HepG2 (cell line): ENCODE results near the gene FGD2. TPM values are rescaled to one million over a fixed set of nuclear protein-coding genes. Genes with fewer than 3 reads are reported as not detected.

Source experiments
- HNRNPLL ChIP-seq: fragments of 200-400 bp; formaldehyde crosslinking; IDR thresholded peaks from 2 replicates; pipeline ENCODE4 v1.6.1; 2017; ENCODE audit warnings: mild to moderate bottlenecking, low read depth, low read length; ENCODE audit not compliant: poor library complexity, severe bottlenecking
- KDM5B ChIP-seq: sonication (generic); formaldehyde crosslinking; IDR thresholded peaks from 2 replicates; pipeline ENCODE4 v1.4.0; 2020; ENCODE audit warnings: missing genetic modification reagents, mild to moderate bottlenecking, borderline replicate concordance
- PHF8 ChIP-seq: sonication (generic); formaldehyde crosslinking; IDR thresholded peaks from 2 replicates; pipeline ENCODE4 v1.5.0; 2020; ENCODE audit warnings: missing genetic modification reagents
- U2AF2 ChIP-seq: fragments of 200-400 bp; formaldehyde crosslinking; IDR thresholded peaks from 2 replicates; pipeline ENCODE4 v1.6.1; 2017; ENCODE audit warnings: low read depth, mild to moderate bottlenecking, low read length
- ZEB1 ChIP-seq: IDR thresholded peaks from 2 replicates; pipeline ENCODE4 v1.6.1; 2012; ENCODE audit warnings: mild to moderate bottlenecking, low read depth, inconsistent platforms; ENCODE audit not compliant: insufficient replicate concordance
- ZKSCAN5 ChIP-seq: sonication (generic); formaldehyde crosslinking; IDR thresholded peaks from 2 replicates; pipeline ENCODE4 v1.5.1; 2020; ENCODE audit warnings: mild to moderate bottlenecking, missing genetic modification reagents
- ZMYM3 ChIP-seq: sonication (generic); formaldehyde crosslinking; IDR thresholded peaks from 2 replicates; pipeline ENCODE4 v1.5.1; 2020; ENCODE audit warnings: mild to moderate bottlenecking, missing genetic modification reagents
- ZNF17 ChIP-seq: sonication (generic); formaldehyde crosslinking; IDR thresholded peaks from 2 replicates; pipeline ENCODE4 v1.5.0; 2020; ENCODE audit warnings: mild to moderate bottlenecking, missing genetic modification reagents
- ZNF224 ChIP-seq: sonication (generic); formaldehyde crosslinking; IDR thresholded peaks from 2 replicates; pipeline ENCODE4 v1.5.0; 2020; ENCODE audit warnings: mild to moderate bottlenecking, missing genetic modification reagents
- ZNF335 ChIP-seq: sonication (generic); formaldehyde crosslinking; IDR thresholded peaks from 2 replicates; pipeline ENCODE4 v1.4.0; 2020; ENCODE audit warnings: missing genetic modification reagents
- ZNF598 ChIP-seq: sonication (generic); formaldehyde crosslinking; IDR thresholded peaks from 2 replicates; pipeline ENCODE4 v1.5.1; 2020; ENCODE audit warnings: mild to moderate bottlenecking, missing genetic modification reagents, borderline replicate concordance
- ZNF720 ChIP-seq: sonication (generic); formaldehyde crosslinking; IDR thresholded peaks from 2 replicates; pipeline ENCODE4 v1.4.0; 2020; ENCODE audit warnings: missing genetic modification reagents
- ZNF737 ChIP-seq: sonication (generic); formaldehyde crosslinking; IDR thresholded peaks from 2 replicates; pipeline ENCODE4 v1.5.0; 2020; ENCODE audit warnings: missing genetic modification reagents, mild to moderate bottlenecking, borderline replicate concordance
- ZNF776 ChIP-seq: sonication (generic); formaldehyde crosslinking; IDR thresholded peaks from 2 replicates; pipeline ENCODE4 v1.4.0; 2020; ENCODE audit warnings: mild to moderate bottlenecking, missing genetic modification reagents
- ZNF782 ChIP-seq: sonication (generic); formaldehyde crosslinking; IDR thresholded peaks from 2 replicates; pipeline ENCODE4 v1.4.0; 2020; ENCODE audit warnings: missing genetic modification reagents, mild to moderate bottlenecking, borderline replicate concordance
- ZNF878 ChIP-seq: sonication (generic); formaldehyde crosslinking; IDR thresholded peaks from 2 replicates; pipeline ENCODE4 v1.8.1; 2023; ENCODE audit warnings: mild to moderate bottlenecking, missing genetic modification reagents, moderate library complexity
- ZNF891 ChIP-seq: sonication (generic); formaldehyde crosslinking; IDR thresholded peaks from 2 replicates; pipeline ENCODE4 v1.5.0; 2020; ENCODE audit warnings: mild to moderate bottlenecking, missing genetic modification reagents
- polyA plus RNA-seq, 8 experiments: library from polyadenylated mRNA; depleted of rRNA in 3 of 8; stranded (reverse) in 7 of 8; unstranded in 1 of 8; fragments of >200 nt; fragmentation: Illumina TruSeq in 4 of 8; extraction: Trizol in 4 of 8; gene quantifications; 2 replicates each; pipeline versions ENCODE4 v1.2.1 to v1.2.3, GENCODE V29; 2011 to 2016; ENCODE audit warnings: low read depth in 4 of 8, missing spikeins in 1 of 8, mixed read lengths in 1 of 8; ENCODE audit not compliant: insufficient read depth in 1 of 8
- total RNA-seq, 5 experiments: library from RNA; depleted of rRNA; stranded (reverse); fragments of >200 nt; fragmentation: Illumina TruSeq; extraction: Trizol; gene quantifications; 2 replicates each; pipeline ENCODE4 v1.2.3, GENCODE V29; 2016; ENCODE audit warnings: low read depth in 1 of 5
- TF ChIP-seq, protein P1 (sequence below): sonication (generic); formaldehyde crosslinking; IDR thresholded peaks from 2 replicates; pipeline ENCODE4 v1.4.0; 2020; ENCODE audit warnings: missing genetic modification reagents, borderline replicate concordance
- TF ChIP-seq, protein P2 (sequence below): sonication (generic); formaldehyde crosslinking; IDR thresholded peaks from 2 replicates; pipeline ENCODE4 v1.5.0; 2020; ENCODE audit warnings: missing genetic modification reagents, mild to moderate bottlenecking, borderline replicate concordance
- TF ChIP-seq, protein P3 (sequence below): IDR thresholded peaks from 2 replicates; pipeline ENCODE4 v1.6.1; 2016
- TF ChIP-seq, protein P4 (sequence below): sonication (generic); formaldehyde crosslinking; IDR thresholded peaks from 2 replicates; pipeline ENCODE4 v1.4.0; 2020; ENCODE audit warnings: mild to moderate bottlenecking, missing genetic modification reagents, borderline replicate concordance

Gene FGD2
- total and polyA plus RNA-seq, 2 of the 13 experiments (the other 11 are each of a cell fraction or from before 2014, with no cell fraction given): not detected

DNA sequence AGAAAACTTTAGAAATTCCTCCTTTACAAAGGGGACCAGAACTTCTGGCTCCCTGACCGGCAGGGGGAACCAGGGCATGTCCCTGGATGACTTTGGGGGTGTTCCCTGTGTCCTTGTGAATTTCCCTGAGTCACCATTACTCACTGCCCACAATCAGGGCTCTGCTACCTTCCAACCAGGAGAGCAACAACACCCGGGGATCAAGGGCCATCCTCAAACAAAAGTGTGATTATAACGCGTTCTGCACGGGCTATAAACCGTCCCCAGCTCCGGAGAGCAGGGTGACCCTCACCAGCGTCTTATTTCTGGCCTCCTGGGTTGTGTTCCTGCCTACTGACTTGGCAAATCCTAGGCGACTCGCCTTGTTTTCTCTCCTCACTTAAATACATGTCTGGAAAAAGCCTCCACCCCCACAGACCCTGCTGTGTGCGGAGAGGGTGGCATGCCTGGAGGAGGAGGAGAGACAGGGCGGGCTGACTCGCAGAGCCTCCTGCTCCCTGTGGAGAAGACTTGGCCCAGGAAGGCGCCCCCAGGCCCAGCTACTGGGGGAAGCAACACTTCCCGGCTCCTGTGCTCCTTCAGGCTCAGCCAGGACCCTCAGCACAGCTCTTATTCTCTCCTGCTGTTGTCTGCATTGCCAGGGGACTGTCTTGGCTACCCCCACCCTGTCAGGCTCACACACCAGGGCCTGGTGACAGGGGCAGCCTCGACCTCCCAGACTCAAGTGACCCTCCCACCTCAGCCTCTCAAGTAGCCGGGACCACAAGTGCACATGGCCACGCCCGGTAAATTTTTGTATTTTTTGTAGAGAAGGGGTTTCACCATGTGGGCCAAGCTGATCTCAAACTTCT lies 54.1 kb downstream of the FGD2 start (continued):
- peak; percentile 84 for TF ChIP-seq ZEB1
- TF ChIP-seq, protein P1, sequence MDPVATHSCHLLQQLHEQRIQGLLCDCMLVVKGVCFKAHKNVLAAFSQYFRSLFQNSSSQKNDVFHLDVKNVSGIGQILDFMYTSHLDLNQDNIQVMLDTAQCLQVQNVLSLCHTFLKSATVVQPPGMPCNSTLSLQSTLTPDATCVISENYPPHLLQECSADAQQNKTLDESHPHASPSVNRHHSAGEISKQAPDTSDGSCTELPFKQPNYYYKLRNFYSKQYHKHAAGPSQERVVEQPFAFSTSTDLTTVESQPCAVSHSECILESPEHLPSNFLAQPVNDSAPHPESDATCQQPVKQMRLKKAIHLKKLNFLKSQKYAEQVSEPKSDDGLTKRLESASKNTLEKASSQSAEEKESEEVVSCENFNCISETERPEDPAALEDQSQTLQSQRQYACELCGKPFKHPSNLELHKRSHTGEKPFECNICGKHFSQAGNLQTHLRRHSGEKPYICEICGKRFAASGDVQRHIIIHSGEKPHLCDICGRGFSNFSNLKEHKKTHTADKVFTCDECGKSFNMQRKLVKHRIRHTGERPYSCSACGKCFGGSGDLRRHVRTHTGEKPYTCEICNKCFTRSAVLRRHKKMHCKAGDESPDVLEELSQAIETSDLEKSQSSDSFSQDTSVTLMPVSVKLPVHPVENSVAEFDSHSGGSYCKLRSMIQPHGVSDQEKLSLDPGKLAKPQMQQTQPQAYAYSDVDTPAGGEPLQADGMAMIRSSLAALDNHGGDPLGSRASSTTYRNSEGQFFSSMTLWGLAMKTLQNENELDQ (CRISPR knock-in tag): no peak
- TF ChIP-seq ZNF224 (CRISPR knock-in tag): peak; percentile 89; the same call in 1 of the 2 replicates
- peak; percentile 85; the same call in 1 of the 2 replicates for TF ChIP-seq ZNF598 (CRISPR knock-in tag)
- TF ChIP-seq, protein P2, sequence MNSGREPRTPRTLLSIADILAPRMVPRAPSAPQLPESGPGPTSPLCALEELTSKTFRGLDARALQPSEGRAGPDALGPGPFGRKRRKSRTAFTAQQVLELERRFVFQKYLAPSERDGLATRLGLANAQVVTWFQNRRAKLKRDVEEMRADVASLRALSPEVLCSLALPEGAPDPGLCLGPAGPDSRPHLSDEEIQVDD (CRISPR knock-in tag): no peak
- TF ChIP-seq ZNF782 (CRISPR knock-in tag): no peak
- TF ChIP-seq PHF8 (CRISPR knock-in tag): peak; percentile 58
- TF ChIP-seq ZNF878 (CRISPR knock-in tag): peak; percentile 89; the same call in 1 of the 2 replicates
- TF ChIP-seq KDM5B (CRISPR knock-in tag): peak; percentile 72
- TF ChIP-seq ZNF776 (CRISPR knock-in tag): no peak
- peak; percentile 68; the same call in 1 of the 2 replicates for TF ChIP-seq ZNF335 (CRISPR knock-in tag)
- TF ChIP-seq ZKSCAN5 (CRISPR knock-in tag): no peak
- TF ChIP-seq ZNF737 (CRISPR knock-in tag): no peak; the same call in 1 of the 2 replicates
- no peak for TF ChIP-seq HNRNPLL
- no peak for TF ChIP-seq U2AF2
- TF ChIP-seq ZNF891 (CRISPR knock-in tag): peak; percentile 59
- TF ChIP-seq ZNF720 (CRISPR knock-in tag): no peak
- TF ChIP-seq, protein P3, sequence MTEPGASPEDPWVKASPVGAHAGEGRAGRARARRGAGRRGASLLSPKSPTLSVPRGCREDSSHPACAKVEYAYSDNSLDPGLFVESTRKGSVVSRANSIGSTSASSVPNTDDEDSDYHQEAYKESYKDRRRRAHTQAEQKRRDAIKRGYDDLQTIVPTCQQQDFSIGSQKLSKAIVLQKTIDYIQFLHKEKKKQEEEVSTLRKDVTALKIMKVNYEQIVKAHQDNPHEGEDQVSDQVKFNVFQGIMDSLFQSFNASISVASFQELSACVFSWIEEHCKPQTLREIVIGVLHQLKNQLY (CRISPR knock-in tag): peak; percentile 85
- no peak for TF ChIP-seq ZNF17 (CRISPR knock-in tag)
- TF ChIP-seq, protein P4, sequence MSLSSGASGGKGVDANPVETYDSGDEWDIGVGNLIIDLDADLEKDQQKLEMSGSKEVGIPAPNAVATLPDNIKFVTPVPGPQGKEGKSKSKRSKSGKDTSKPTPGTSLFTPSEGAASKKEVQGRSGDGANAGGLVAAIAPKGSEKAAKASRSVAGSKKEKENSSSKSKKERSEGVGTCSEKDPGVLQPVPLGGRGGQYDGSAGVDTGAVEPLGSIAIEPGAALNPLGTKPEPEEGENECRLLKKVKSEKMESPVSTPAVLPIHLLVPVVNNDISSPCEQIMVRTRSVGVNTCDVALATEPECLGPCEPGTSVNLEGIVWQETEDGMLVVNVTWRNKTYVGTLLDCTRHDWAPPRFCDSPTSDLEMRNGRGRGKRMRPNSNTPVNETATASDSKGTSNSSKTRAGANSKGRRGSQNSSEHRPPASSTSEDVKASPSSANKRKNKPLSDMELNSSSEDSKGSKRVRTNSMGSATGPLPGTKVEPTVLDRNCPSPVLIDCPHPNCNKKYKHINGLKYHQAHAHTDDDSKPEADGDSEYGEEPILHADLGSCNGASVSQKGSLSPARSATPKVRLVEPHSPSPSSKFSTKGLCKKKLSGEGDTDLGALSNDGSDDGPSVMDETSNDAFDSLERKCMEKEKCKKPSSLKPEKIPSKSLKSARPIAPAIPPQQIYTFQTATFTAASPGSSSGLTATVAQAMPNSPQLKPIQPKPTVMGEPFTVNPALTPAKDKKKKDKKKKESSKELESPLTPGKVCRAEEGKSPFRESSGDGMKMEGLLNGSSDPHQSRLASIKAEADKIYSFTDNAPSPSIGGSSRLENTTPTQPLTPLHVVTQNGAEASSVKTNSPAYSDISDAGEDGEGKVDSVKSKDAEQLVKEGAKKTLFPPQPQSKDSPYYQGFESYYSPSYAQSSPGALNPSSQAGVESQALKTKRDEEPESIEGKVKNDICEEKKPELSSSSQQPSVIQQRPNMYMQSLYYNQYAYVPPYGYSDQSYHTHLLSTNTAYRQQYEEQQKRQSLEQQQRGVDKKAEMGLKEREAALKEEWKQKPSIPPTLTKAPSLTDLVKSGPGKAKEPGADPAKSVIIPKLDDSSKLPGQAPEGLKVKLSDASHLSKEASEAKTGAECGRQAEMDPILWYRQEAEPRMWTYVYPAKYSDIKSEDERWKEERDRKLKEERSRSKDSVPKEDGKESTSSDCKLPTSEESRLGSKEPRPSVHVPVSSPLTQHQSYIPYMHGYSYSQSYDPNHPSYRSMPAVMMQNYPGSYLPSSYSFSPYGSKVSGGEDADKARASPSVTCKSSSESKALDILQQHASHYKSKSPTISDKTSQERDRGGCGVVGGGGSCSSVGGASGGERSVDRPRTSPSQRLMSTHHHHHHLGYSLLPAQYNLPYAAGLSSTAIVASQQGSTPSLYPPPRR (CRISPR knock-in tag): peak; percentile 85
- TF ChIP-seq ZMYM3: peak; percentile 80
